Renal pelvis (tissue), 4 donors: ENCODE results near the gene DCBLD1. TPM values are rescaled to one million over a fixed set of nuclear protein-coding genes. Genes with fewer than 3 reads are reported as not detected.
"Not testable (repeated sequence)": the region's sequence is repeated elsewhere in the genome, so short reads cannot be mapped to it uniquely, and the experiment has no call there.

Source experiments
- DNase-seq: peaks from one replicate; pipeline ENCODE4 v3.0.0-alpha.2; 2013
- polyA plus RNA-seq, 3 donors: library from polyadenylated mRNA; unstranded; fragments of 120-200 nt; gene quantifications; one replicate each; pipeline ENCODE4 v1.2.1, GENCODE V29; 2013; ENCODE audit not compliant: insufficient read length in 3 of 3

The DCBLD1 gene
- polyA plus RNA-seq, 3 donors: 11.1 to 14.9 (median 12.4) TPM

DNA sequence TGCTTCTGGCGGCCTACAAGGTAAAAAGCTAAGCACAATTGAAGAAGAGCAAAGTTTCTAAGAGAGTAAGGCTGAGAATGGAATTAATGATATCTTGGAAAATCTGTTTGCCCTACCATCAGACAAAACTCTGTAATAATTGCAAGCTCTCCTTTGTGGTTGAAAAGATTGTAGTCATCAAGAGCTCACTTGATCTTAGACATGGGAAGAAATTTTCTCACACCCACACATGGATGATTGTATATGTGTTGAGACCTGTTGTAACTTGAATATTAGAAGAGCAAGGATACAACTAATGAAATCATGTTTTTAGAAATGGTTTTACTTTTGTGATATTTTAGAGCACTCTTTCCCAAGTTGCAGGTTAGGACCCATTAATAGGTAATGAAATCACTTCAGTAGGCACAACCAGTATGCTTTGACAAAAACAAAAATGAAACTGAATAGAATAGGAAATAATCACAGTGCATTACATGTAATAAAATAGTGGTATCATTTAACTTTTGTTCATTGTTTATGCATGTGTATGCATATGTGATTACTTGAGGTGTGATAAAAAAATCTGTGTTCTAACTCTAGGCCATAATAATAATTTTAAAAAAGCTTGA lies 14.0 kb downstream of the DCBLD1 start:
- no peak for DNase-seq

DNA sequence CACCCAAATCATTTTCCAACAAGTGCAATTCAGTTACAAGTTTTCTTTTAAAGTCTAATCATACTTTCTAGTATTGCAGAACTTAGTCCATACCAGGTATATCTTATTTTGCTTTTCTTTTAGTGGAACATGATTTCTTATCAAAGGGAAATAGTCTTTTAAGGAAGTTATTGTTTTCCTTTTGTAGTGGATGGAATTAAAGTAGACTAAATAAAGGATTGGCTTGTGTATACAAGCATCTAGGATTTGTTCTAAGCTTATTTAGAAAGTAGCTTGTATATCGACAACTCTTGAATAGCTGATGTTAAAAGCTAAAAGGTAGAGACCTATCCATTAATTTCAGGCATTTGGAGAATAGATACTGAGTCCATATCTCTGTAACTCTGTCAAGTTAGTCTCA lies 14.8 kb downstream of the DCBLD1 start:
- no peak for DNase-seq

GRCh38 chr6:117498159-117498558 lies 15.7 kb downstream of the DCBLD1 start:
- DNase-seq: no peak

GRCh38 chr6:117501722-117502121 lies 19.2 kb downstream of the DCBLD1 start:
- no peak for DNase-seq

DNA sequence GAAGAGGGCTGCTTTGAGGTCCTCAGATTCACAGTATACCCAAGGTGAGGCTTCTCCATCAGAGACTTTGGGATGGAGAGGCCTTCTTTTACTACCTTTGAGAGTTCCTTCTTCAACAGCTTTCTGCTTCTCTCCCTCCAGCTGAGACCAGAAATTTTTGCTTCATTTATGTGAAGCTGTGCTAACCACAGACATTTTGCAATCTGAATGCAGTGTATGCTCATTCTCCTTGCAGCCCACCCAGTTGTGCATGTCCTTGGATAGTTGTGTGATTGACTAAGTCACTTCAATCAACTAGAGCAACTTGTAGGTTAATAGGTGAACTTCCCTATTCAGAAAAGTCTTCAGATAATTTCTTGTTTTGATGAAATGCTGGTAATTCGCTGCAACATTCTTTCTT lies 20.1 kb downstream of the DCBLD1 start:
- no peak for DNase-seq

GRCh38 chr6:117503211-117503610 lies 20.7 kb downstream of the DCBLD1 start:
- no peak for DNase-seq

GRCh38 chr6:117504478-117505144 lies 22.1 kb downstream of the DCBLD1 start:
- DNase-seq: no peak

DNA sequence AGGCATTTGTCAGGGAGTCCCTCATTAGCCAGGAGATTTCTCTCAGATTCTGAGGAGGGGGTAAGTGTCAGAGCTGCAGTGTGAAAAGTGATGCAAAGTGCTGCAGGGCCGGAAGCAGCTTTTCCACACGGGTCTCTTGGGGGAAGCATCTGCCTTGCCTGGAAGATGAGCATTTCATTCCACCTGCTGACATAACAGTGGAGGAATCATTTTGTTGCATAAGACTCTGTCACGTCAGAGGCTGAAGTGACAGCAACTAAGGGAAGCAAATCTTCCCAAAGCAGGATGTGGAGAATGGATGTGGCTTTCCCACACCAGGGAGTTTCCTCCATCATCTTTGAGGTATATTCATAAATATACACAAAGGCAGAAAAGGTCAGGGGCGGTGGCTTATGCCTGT lies 22.8 kb downstream of the DCBLD1 start:
- DNase-seq: no peak

GRCh38 chr6:117506180-117506835 lies 23.8 kb downstream of the DCBLD1 start:
- DNase-seq: no peak

- DNase-seq: no peak
Observed at GRCh38 chr6:117506907-117507306, 24.4 kb downstream of the DCBLD1 start.

GRCh38 chr6:117508450-117508971 lies 26.0 kb downstream of the DCBLD1 start:
- no peak for DNase-seq

GRCh38 chr6:117509021-117509420 lies 26.5 kb downstream of the DCBLD1 start:
- no peak for DNase-seq

DNA sequence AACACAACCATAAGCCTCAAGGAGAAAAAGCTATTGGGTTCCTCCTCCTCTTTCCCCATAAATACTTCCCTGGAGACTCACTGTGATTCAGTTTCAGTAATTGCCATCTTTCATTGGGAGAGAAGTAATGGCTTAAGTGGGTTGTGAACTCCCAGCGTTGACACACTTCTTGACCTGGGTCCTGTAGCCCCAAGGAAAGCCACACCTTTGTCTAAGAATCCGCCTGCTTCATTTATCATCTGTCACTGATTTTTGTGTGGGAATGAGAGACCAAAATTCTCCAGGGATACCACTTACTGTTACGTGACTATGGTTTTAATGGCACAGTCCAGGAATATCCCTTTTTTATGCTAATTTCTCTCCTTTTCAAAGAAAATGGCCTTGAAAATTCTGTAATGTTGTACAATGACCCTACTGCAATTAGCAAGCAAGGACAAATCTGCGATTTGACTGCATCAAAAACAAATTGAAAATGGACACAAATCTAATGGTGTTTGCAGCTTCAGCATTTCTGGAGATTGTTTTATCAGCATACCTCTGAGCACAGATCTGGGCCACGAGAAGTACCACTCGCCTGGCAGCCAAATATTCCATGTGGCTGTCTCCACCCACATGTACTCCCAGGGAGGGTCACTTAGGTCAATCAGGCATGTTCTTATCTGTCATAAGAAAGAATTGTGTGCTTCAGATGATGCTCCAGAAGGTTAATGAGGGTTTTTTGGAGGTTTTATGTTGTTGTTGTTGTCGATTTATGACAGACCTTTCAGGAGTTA lies 29.8 kb downstream of the DCBLD1 start:
- DNase-seq: no peak

GRCh38 chr6:117512987-117513573 lies 30.6 kb downstream of the DCBLD1 start:
- no peak for DNase-seq

GRCh38 chr6:117513778-117514365 lies 31.4 kb downstream of the DCBLD1 start:
- DNase-seq: no peak

- no peak for DNase-seq
Observed at GRCh38 chr6:117514655-117515054, 32.2 kb downstream of the DCBLD1 start.

- DNase-seq: no peak
Observed at GRCh38 chr6:117515326-117515725, 32.9 kb downstream of the DCBLD1 start.

DNA sequence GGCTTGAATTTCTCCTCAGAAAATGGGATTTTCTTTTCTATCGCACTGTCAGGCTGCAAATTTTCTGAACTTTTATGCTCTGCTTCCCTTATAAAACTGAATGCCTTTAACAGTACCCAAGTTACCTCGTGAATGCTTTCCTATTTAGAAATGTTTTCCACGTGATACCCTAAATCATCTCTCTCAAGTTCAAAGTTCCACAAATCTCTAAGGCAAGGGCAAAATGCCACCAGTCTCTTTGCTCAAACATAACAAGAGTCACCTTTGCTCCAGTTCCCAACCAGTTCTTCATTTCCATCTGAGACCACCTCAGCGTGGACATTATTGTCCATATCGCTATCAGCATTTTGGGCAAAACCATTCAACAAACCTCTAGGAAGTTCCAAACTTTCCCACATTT lies 35.5 kb downstream of the DCBLD1 start:
- not testable (repeated sequence) for DNase-seq

- no peak for DNase-seq
Observed at GRCh38 chr6:117518870-117519269, 36.4 kb downstream of the DCBLD1 start.

- no peak for DNase-seq
Observed at GRCh38 chr6:117520603-117521395, 38.3 kb downstream of the DCBLD1 start.
